OCI-LY1 (cell line): ENCODE results near the gene HMGCS1.

Experiments used
- H2AFZ ChIP-seq: fragments of 200-600 bp; sonication (generic), shearing (Covaris generic); 2 replicates; pipeline ENCODE4 v1.6.0; 2014; ENCODE audit warnings: antibody characterized with exemption, mild to moderate bottlenecking, low read length
- H3F3A ChIP-seq: fragments of 200-600 bp; sonication (generic), shearing (Covaris generic); 2 replicates; pipeline ENCODE4 v1.6.0; 2014; ENCODE audit warnings: mild to moderate bottlenecking, antibody characterized with exemption, low read length, moderate library complexity; ENCODE audit not compliant: insufficient read depth
- H3K27ac ChIP-seq: fragments of 200-600 bp; sonication (generic); 2 replicates; pipeline ENCODE4 v1.5.1; 2014; ENCODE audit warnings: low read length, mixed run types, mild to moderate bottlenecking, low read depth; ENCODE audit not compliant: poor library complexity, severe bottlenecking
- H3K27me3 ChIP-seq: fragments of 200-600 bp; sonication (generic); 2 replicates; pipeline ENCODE4 v1.6.0; 2014; ENCODE audit warnings: antibody characterized with exemption, mild to moderate bottlenecking, low read length, moderate library complexity; ENCODE audit not compliant: insufficient read depth
- H3K36me3 ChIP-seq: fragments of 200-600 bp; sonication (generic); 2 replicates; pipeline ENCODE4 v1.6.1; 2014; ENCODE audit warnings: mild to moderate bottlenecking, antibody characterized with exemption, low read length, moderate library complexity, mixed read lengths; ENCODE audit not compliant: insufficient read depth
- H3K4me1 ChIP-seq: fragments of 200-600 bp; sonication (generic); 2 replicates; pipeline ENCODE4 v1.5.1; 2014; ENCODE audit warnings: mild to moderate bottlenecking, low read length, moderate library complexity; ENCODE audit not compliant: insufficient read depth, severe bottlenecking
- H3K4me2 ChIP-seq: fragments of 200-600 bp; sonication (generic), shearing (Covaris generic); 2 replicates; pipeline ENCODE4 v1.6.1; 2014; ENCODE audit warnings: low read length
- H3K4me3 ChIP-seq: fragments of 200-600 bp; sonication (generic); 2 replicates; pipeline ENCODE4 v1.5.1; 2014; ENCODE audit warnings: low read length, low read depth, mild to moderate bottlenecking, mixed read lengths; ENCODE audit not compliant: poor library complexity, severe bottlenecking
- H3K79me2 ChIP-seq: fragments of 200-600 bp; shearing (Covaris generic); 2 replicates; pipeline ENCODE4 v1.6.1; 2016; ENCODE audit warnings: mixed run types, low read length, mixed read lengths; ENCODE audit not compliant: insufficient read depth
- H3K9ac ChIP-seq: fragments of 200-600 bp; sonication (generic), shearing (Covaris generic); 2 replicates; pipeline ENCODE4 v1.6.1; 2014; ENCODE audit warnings: mild to moderate bottlenecking, low read length, mixed read lengths
- H3K9me2 ChIP-seq: fragments of 200-600 bp; sonication (generic), shearing (Covaris generic); 2 replicates; pipeline ENCODE4 v1.6.1; 2014; ENCODE audit warnings: low read depth, mild to moderate bottlenecking, low read length, mixed read lengths
- H3K9me3 ChIP-seq: fragments of 200-600 bp; shearing (Covaris generic); 2 replicates; pipeline ENCODE4 v1.6.1; 2014; ENCODE audit warnings: low read length, mixed read lengths
- H4K20me1 ChIP-seq: fragments of 200-600 bp; sonication (generic), shearing (Covaris generic); 2 replicates; pipeline ENCODE4 v1.6.0; 2016; ENCODE audit warnings: mild to moderate bottlenecking, low read length; ENCODE audit not compliant: insufficient read depth
- CTCF ChIP-seq: fragments of 200-600 bp; sonication (generic), shearing (Covaris generic); IDR thresholded peaks from 2 replicates; pipeline ENCODE4 v1.5.1; 2017; ENCODE audit warnings: mild to moderate bottlenecking, antibody characterized with exemption, low read length, moderate library complexity, mixed read lengths
- EZH2 ChIP-seq: fragments of 200-600 bp; sonication (generic), shearing (Covaris generic); IDR thresholded peaks from 2 replicates; pipeline ENCODE4 v1.8.0; 2017; ENCODE audit warnings: borderline replicate concordance, mixed run types, mild to moderate bottlenecking, antibody characterized with exemption, low read length, moderate library complexity, mixed read lengths

HMGCS1 gene

DNA sequence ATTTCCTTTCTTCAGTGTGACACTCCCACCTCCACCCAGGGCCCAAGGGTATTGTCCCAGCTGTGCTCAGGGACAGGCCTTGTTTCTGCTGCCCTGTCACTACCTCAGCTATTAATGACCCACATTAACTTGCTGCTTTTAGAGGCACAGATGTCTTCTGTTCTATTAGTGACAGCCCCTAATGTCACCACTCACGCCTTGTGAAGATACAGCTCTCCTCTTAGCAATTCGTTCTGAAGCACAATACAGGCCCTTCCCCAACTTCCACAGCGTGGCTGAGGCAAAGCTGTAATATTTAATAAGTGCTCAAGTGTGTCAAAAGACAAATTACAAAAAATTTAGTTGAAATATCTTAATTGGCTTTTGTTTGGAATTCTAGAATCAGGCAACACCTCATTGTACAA lies 44.7 kb upstream of the HMGCS1 start:
- TF ChIP-seq CTCF (no peak), EZH2 (no peak)
- Histone ChIP-seq H3K9me3 (no peaks in the 10 kb centered on the region), H3K36me3 (no peaks in the 10 kb centered on the region), H3K27ac (no peak overlapping the region), H3K4me3 (no peak overlapping the region), H4K20me1 (no peaks in the 10 kb centered on the region), H3K9ac (no peak overlapping the region), H3K79me2 (no peaks in the 10 kb centered on the region), H3K4me2 (no peak overlapping the region), H3K4me1 (no peaks in the 10 kb centered on the region), H3K9me2 (no peaks in the 10 kb centered on the region), H2AFZ (no peak overlapping the region), H3K27me3 (no peaks in the 10 kb centered on the region), H3F3A (no peaks in the 10 kb centered on the region)

GRCh38 chr5:43357067-43357466 lies 43.9 kb upstream of the HMGCS1 start:
- H3K9me3 ChIP-seq: no peaks in the 10 kb centered on the region
- no peak overlapping the region for H3K4me2 ChIP-seq
- no peak overlapping the region for H3K9ac ChIP-seq
- no peaks in the 10 kb centered on the region for H4K20me1 ChIP-seq
- H2AFZ ChIP-seq: no peak overlapping the region
- no peaks in the 10 kb centered on the region for H3F3A ChIP-seq
- no peak overlapping the region for H3K4me3 ChIP-seq
- H3K27me3 ChIP-seq: no peaks in the 10 kb centered on the region
- H3K9me2 ChIP-seq: no peaks in the 10 kb centered on the region
- TF ChIP-seq EZH2 (no peak), CTCF (no peak)
- no peaks in the 10 kb centered on the region for H3K79me2 ChIP-seq
- H3K27ac ChIP-seq: no peak overlapping the region
- no peaks in the 10 kb centered on the region for H3K36me3 ChIP-seq
- no peaks in the 10 kb centered on the region for H3K4me1 ChIP-seq

GRCh38 chr5:43354774-43355173 lies 41.6 kb upstream of the HMGCS1 start:
- no peaks in the 10 kb centered on the region for H4K20me1 ChIP-seq
- no peak overlapping the region for H3K4me3 ChIP-seq
- H3K27me3 ChIP-seq: 0 out of 2 replicates have a peak, but pooled peaks cover 4% of the 10 kb centered on the region
- no peaks in the 10 kb centered on the region for H3K9me2 ChIP-seq
- no peaks in the 10 kb centered on the region for H3K36me3 ChIP-seq
- no peaks in the 10 kb centered on the region for H3K79me2 ChIP-seq
- no peaks in the 10 kb centered on the region for H3F3A ChIP-seq
- H3K4me1 ChIP-seq: no peaks in the 10 kb centered on the region
- TF ChIP-seq EZH2 (no peak), CTCF (no peak)
- no peak overlapping the region for H3K4me2 ChIP-seq
- no peak overlapping the region for H3K9ac ChIP-seq
- no peak overlapping the region for H2AFZ ChIP-seq
- no peaks in the 10 kb centered on the region for H3K9me3 ChIP-seq
- no peak overlapping the region for H3K27ac ChIP-seq
